DMS 273 (cell line): ENCODE data around the gene STX2.
"Not testable (repeated sequence)": the region's sequence is repeated elsewhere in the genome, so short reads cannot be mapped to it uniquely, and the experiment has no call there.

ENCODE experiments used
- DNase-seq: peaks from one replicate; lab custom pipeline; 2025; ENCODE audit not compliant: unreplicated experiment; lab: John Stamatoyannopoulos, UW

Gene STX2

DNA sequence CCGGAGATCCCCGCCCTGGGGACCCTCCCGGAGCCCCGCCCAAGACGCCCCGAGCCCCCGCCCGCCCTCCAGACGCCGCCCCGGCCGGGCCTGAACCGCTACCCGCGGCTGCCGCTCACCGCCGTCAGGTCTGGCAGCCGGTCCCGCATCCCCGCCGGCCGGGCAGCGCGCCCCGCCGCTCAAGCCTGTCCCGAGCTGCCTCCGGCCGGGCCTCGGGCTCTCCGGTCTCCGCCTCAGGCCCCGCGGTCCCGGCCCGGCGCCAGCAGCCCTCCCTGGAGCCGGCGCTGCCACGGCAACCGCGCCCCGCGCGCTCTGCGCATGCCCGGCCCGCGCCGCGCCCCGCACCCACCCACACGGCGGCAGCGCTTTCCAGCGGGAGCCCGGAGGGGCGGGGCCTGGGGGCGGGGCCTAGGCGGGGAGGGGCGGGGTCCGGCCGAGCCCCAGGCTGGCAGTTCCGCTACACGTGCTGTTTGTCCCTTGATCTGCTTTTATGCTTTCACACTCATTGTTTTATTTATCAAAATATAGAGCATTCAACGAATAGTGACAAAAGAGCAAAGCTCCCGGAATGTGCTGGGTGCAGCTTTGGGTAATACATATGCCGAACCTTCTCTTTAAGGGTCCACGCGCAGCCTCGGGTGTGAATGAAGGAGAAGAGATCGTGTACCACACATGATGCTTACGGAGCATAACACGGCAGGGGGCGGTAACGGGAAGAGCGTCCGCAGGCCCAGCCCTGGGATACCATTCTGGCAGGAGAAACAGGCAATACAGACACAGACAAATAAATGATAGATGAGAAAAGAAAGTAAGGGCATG, at the start of gene STX2:
STX2 (minus strand) TSS at position 300 of the 819 bp plus-strand sequence; CDS start at position 149, 151 bp downstream.
- peak; percentile 83 for DNase-seq

DNA sequence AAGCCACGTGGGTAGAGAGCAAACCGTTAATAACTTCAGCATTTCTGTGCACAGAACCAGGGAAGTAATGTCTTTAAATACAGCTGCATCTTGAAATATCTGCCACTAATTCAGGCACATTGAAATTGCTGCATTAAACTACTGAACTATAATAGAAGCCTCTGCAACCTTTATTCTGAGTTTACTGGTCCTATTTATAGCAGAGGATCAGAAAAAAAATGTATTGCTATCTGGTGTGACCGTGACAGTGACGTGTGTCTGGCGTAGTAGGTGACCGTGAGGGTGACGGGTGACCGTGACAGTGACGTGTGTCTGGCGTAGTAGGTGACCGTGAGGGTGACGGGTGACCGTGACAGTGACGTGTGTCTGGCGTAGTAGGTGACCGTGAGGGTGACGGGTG, 48.1 kb upstream of the STX2 start:
- DNase-seq, result not testable (repeated sequence)

DNA sequence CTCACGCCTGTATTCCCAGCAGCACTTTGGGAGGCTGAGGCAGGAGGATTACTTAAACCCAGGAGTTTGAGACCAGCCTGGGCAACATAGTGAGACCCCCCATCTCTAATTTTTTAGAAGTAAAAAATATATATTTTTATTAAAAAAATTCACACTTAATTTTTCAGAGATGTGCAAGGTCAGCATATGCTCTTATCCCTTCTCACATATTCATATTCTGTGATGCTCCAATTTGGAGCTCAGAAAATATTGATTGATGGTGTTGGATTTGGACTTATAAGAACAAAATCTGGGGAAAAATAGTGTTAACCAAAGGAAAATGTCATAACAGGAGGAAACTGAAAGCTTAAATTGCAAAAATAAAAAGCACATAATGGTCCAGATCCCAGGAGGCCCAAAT, 42.5 kb upstream of the STX2 start:
- DNase-seq, result no peak

DNA sequence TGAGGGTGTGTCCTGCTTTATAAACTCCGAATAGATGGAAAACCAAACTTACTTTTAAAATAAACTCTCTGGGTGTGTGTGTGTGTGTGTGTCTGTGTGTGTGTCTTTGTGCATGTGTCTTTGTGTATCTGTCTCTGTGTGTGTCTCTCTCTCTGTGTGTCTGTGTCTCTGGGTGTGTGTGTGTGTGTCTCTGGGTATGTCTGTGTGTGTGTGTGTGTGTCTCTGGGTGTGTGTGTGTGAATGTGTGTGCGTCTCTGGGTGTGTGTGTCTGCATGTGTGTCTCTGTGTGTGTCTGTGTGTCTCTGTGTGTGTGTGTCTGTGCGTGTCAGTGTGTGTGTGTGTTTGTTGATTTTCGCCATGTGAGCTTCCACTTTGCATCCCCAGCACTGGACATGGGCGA, 42.0 kb upstream of the STX2 start:
- DNase-seq, result no peak

DNA sequence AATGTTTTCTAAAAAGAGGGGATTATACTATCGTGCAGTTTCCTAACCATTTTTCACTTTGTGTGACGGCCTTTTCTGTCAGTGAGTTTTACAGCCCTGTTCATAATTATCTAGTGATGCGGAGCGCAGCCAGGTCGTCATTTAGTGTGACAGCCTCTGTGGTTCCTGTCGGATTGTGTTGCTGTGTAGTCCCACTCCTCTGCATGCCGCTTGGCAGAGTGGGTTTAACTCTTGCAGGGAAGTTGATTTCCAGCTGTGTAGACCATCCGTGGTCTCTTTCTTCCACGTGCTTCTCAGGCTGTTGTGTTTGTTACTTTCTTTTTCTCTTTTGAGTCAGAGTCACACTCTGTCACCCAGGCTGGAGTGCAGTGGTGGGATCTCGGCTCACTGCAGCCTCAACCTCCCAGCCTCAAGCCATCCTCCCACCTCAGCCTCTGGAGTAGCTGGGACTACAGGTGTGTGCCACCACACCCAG, 41.4 kb upstream of the STX2 start:
- no peak for DNase-seq

DNA sequence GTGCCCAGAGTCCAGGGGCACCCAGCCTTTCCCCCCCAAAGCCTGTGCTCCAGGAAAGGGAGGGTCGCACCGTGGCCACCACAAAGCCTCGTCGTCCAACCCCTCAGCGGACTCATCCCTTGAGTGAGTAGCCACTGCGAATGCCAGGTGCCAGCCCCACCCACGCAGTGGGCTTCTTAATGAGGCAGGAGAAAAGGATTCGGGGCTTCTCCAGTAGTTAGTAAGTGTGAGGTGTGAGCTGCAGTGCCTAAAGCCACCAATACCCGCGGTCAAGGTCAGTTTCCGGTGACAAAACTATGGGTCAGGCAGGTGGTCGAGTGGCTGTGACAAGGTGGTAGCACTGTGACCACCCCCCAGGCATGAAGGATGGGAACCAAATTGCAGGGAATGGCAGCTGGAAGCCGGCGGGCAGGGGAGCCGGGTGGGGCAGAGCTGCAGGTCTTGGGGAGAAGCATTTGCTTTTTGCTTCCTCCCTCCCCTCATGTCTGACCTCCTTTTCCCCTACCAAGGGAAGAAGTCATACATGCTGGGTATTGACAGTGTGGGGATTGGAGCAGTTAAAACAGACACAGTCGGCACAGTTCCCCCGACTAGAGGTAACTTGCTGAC, 40.8 kb upstream of the STX2 start:
- DNase-seq, result peak; percentile 27

DNA sequence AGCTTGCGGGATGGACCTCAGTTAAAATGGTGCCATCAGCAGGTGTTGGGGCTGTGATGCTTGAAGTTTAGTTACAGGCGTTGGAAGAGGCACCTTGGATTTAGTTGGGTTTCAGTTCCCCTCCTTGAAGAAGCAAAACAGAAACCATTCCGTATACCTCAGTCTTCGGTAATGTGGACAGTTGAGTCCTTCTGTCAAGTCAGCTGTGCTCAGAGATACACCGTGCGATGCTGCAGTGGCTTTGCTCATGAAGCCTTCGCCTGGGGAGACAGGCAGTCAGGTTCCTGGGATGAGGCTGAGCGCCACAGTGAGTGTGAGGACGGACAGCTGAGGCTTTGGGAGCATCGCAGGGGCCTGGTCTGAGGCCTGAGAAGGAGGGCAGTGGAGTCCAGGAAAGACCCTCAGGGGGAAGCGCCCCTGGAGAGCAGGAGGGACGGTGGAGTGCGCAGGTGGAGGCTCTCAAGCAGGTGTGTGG, 40.2 kb upstream of the STX2 start:
- peak; percentile 34 for DNase-seq

DNA sequence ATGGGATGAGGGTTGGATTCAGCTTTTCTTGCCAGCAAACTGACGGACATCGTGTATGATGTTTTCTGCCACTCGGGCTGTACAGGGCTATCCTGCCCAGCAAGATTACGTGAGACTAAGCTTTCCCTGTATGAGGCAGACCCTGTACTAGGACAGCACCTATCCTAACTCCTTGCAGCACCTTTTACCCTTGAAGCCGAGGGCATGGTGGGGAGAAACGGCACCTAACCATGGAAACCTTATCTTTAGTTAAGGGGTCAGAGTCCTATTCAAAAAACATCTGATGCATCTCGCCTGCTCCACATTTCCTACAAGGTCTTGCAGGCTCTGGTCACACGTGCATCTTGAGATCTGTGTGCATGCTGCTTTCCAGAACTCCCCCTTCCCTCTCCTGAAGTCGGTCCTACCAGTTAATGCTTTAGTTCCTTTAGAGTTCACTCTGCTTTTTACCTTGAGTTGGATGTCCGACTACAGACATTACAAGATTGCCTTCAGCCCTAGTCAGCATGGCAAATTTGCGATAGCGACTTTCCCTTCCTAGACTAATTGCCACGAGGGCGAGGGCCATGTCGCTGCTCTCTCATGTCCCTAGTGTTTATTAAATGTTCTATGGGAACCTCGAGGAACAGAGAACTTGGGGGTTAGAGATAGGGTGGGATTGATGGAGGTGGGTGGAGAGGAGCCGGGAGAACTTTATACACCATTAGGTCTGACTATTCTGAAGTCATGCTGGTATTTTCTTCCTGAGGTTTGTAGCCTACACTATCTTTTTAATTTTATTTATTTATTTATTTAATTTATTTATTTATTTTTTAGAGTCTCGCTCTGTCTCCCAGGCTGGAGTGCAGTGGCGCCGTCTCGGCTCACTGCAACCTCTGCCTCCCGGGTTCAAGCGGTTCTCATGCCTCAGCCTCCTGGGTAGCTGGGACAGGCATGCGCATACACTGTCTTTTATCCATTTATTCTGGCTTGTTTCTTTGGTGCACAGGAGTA, 39.4 kb upstream of the STX2 start:
- DNase-seq, result peak; percentile 56

DNA sequence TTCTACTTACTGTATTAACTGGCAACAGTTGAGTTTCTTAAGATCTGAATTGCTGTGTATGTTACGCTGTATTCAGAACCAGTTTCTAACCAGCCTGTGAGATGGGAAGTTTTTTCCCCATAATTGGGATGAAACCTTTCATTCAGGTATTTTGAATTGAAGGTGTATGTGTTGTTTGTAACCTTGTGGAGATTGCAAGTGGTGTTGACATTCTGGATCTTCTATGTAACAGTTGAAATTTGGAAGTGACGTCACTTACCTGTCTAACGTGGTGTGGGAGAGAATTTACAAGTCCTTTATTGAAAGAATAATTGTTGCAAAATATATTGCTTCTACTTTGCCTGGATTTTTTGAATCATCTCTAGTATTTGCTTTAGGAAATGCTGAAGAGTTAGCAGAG, 38.3 kb upstream of the STX2 start:
- DNase-seq, result peak; percentile 18

DNA sequence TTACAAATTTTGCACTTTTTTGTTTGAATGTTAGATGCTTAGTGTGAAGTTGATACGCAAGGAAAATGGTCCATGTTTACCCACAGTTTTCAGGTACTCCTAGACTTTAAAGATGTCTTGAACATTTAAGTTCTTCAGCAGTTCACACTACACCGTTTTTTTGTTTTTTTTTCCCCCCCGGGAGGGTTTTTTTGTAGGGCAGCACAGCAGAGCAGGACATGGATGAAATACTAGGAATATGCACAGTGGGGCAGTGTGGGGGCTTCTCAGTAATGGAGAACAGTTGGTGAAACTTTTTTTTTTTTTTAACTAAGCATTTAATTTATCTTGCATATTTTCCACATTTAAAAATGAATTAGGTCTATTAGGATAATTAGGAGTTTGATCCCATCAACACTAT, 37.7 kb upstream of the STX2 start:
- peak; percentile 28 for DNase-seq

DNA sequence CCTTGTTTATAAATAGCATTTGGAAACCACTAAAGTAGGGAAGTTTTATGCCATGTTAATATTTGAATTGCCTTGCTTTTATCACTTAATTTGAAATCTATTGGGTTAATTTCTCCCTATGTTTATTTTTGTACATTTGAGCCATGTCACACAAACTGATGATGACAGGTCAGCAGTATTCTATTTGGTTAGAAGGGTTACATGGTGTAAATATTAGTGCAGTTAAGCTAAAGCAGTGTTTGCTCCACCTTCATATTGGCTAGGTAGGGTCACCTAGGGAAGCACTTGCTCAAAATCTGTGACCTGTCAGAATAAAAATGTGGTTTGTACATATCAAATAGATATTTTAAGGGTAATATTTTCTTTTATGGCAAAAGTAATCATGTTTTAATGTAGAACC, 37.2 kb upstream of the STX2 start:
- no peak for DNase-seq

DNA sequence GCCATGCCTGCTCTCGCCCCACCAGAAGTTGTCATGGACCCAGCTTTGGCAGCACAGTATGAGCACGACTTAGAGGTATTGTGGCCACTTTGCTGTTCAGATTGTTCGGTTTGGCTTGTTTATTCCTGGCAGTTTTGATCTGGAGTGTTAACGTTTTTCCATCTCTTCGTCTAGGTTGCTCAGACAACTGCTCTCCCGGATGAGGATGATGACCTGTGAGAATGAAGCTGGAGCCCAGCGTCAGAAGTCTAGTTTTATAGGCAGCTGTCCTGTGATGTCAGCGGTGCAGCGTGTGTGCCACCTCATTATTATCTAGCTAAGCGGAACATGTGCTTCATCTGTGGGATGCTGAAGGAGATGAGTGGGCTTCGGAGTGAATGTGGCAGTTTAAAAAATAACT, 36.7 kb upstream of the STX2 start:
- DNase-seq, result not testable (repeated sequence)

DNA sequence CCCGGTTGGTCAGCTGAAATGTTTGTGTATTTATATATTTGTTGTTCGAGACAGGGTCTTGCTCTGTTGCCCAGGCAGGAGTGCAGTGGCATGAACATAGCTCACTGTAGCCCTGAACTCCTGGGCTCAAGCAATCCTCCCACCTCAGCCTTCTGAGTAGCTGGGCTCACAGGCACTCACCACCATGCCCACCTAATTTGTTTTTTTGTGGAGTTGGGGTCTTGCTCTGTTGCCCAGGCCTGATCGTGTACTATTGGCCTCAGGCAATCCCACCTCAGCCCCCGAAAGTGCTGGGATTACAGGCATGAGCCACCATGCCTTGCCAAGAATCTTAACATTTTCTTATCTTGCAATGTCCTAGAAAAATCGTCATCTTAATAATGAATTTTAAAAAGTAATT, 36.1 kb upstream of the STX2 start:
- no peak for DNase-seq

DNA sequence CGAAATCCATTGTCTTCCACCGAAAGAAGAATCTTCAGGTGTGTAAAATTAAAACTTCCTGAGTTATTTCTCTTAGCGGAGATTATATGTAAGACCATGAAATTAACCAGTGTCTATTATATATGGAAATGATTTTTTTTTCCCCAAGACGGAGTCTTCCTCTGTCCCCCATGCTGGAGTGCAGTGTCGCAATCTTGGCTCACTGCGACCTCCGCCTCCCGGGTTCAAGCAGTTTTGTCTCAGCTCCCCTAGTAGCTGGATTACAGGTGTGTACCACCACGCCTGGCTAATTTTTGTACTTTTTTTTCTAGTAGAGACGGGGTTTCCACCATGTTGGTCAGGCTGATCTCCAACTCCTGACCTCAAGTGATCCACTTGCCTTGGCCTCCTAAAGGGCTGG, 35.6 kb upstream of the STX2 start:
- DNase-seq, result no peak

DNA sequence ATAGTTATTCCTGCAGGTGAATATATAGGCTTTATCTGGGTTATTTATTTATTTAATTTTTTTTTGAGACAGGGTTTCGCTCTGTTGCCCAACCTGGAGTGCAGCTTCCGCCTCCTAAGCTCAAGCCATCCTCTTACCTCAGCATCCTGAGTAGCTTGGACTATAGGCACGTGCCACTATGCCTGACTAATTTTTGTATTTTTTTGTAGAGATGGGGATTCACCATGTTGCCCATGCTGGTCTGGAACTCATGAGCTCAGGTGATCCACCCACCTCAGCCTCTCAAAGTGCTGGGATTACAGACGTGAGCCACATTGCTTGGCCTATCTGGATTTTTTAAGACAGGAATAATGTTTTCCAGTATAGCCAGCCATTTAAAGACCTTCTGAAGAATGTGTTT, 34.8 kb upstream of the STX2 start:
- DNase-seq, result no peak

DNA sequence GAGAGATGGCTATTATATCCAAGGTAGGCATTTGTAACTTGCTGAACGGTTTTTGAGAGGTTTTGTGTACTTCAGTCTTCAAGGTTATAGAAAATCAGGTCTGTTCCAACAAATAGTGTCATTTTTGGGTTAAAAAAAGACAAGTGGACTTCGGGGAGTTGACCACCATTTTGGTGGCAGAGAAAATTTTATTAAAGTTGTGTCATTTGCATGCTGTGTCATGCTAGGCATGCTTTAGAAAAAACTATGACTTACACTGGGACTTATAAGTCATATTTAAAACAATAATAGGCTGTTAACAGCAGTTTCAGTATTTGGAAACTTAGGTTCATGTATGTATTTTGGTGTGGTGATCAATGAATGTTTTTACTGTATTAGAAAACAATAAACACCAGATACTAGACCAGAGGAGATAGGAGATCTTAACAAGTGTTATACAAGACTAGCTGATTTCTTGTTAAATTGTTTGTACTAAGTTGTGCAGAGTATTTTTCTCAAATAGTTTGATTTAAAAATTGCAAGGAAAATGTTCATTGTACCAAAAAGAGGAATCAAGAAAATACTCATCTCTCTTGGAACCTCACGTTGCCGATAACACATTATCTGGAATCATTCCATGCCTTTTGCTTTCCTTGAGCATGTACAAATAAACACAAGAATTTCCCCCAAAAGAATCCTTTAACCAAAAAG, 34.2 kb upstream of the STX2 start:
- DNase-seq, result no peak

DNA sequence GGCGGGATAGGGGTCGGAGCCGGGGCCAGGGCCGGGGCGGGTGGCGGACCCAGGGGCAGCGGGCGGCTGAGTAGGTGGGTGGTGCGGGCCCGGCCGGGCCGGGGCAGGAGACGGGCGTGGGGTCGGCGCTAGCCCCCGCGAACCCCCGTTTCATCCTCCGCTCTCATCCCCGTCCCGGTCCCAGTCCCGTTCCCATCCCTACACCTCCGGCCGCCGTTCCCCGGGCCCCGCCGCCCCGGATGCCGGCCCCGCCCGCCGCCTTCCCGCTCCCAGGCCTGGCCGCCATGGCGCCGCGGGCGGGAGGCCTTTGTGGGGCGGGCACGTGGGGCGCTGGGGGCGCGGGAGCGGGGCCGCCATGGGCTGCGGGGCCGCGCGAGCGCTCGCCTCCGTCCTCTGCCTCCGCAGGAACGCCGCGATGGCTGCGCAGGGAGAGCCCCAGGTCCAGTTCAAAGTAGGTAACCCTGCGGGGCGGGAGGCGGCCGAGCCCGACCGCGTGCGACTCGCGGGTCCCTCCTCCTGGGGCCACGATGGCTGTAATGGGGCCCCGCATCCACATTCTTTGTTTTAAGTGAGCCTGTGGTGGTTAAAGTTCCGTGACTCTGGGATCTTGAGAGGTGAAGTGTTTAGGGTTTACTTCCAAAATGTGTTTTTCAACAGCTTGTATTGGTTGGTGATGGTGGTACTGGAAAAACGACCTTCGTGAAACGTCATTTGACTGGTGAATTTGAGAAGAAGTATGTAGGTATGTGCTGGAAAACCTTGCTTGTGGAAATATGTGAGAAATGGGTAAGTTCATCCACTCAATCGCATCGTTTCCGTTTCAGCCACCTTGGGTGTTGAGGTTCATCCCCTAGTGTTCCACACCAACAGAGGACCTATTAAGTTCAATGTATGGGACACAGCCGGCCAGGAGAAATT, 33.4 kb upstream of the STX2 start:
- peak; percentile 66 for DNase-seq

DNA sequence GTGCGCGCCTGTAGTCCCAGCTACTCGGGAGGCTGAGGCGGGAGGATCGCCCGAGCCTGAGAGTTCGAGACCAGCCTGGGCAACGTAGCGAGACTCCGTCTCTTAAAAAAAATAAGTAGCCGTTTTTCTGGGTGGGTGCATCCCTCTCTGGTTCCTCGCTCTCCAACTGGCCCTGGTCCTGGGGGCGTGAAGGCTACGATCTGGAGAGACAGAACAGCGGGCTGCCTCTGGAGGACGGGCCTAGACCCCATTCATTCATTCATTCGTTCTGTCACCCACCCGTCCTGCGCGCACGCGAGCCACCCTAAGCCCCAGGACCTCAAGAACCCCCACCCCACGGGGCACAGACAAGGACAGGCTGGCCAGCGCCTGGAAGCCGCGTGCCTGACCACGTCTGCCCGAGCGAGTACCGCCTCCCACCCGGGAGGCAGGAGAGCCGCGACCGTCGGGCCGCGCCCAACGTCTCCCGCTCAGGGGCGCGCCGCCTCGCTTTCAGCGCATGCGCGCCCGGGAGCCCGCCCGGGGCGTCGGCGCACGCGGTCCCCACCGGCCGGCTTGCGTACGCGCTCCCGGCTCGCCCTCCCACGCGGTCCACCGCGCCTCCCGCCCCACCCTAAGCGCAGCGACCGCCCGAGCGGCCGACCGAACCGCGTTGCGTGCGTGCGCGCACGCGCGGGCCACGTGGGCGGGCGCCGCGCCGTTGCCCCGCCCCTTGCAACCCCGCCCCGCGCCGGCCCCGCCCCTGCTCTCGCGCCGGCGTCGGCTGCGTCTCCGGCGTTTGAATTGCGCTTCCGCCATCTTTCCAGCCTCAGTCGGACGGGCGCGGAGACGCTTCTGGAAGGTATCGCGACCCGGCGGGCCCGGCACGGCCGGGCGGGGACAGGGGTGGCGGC, 32.5 kb upstream of the STX2 start, which contains the start of gene RAN:
RAN (plus strand) TSS at position 781 of the 893 bp plus-strand sequence. CDS start 528 bp downstream, outside the sequence.
- DNase-seq, result peak; percentile 96
